SW480 (cell line): ENCODE results near the gene VPS39.

Experiments
- DNase-seq: peaks from one replicate; pipeline ENCODE4 v3.0.0-alpha.2; 2016; ENCODE audit warnings: low spot score

Gene VPS39

GRCh38 chr15:42144841-42145375 lies 63.2 kb downstream of the VPS39 start:
- DNase-seq: no peak

- no peak for DNase-seq
Measured at GRCh38 chr15:42143866-42144625, 64.1 kb downstream of the VPS39 start.

DNA sequence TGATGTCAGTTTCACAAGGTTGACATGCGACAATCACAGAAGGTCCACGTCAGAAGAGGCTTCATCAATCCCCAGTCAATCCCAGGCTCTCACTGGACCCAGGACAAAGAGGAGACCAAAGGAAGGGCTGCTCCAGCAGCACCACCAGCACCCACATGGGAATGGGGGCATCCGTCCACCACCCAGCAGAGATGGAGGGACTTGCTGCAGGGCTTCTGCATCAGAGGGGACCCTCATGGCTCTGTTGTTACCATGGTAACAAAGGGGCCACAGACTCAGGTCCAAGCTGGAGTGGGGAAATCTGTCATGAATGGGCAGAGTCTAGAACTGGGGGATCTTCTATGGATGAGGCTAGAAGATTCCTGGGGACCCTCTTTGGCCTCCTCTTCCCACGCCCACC lies 64.7 kb downstream of the VPS39 start:
- no peak for DNase-seq

- DNase-seq: no peak
Measured at GRCh38 chr15:42141795-42142667, 66.1 kb downstream of the VPS39 start.

DNA sequence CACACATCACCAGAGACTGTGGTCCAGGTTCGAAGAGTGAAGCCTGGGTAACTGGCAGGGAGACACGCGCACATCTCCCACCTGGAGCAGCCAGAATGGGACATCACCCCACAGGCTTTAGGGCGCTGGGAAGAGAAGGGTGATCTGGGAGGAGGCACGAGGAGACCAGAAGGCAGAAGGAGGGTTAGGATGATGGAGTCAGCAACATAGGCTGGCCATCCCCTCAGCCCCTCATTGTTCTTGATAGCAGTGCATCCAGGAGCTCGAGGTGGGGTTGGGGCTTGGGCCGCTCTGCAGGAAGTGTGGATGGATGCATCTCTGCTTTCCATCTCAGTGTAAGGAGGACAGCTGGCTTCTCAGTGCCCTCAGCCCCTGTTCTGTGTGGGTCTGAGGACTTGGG lies 66.9 kb downstream of the VPS39 start:
- no peak for DNase-seq

DNA sequence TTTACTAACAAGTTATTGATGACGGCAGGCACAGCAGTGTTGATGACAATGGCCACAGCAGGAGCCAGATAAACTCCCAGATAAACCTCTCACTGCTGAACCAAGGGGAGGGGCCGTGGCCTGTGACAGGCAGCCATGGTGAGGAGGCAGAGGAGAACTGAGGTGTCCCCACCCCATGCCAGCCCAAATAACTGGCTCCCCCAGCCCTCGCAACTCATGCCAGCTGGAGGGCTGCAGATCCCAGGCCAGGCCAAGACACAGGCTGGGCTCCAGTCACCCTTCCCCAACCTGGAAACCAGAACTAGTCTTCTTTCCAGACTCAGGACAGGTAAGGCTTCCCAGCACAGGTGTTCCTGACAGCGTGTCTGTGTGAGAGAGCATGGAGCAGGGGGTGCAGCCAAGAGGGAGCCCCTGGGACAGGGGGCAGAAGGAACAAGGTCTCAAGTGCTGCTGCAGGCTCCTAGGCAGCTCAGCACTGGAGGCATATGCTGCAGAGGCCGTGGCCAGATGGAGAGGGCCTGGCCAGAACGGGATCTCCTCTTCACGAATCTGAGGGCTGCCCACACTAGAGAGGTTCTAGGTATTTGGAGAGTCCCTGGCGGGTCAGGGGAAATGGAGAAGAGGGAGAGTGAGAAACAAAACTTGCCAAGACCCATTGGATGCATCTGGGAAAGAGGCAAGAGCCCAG lies 67.6 kb downstream of the VPS39 start:
- no peak for DNase-seq

DNA sequence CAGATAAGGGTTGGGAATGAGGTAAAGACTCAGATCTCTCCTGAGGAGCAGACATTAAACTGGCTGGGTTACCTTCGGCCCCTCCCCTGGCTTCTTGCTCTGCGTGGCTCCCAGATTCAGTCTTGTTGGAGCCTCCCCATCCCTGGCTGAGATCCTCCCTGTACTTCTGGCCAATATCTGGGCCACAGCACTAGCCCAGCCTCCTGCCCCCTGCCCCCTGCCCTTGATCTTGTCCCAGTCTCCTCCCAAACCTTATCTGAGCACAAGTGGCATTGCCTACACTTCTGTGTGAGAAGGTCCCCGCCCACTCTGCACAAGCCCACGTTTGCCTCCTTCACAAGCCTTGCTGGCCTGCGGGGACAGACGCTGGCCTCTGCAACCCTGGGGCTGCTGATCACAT lies 68.5 kb downstream of the VPS39 start:
- DNase-seq: no peak

DNA sequence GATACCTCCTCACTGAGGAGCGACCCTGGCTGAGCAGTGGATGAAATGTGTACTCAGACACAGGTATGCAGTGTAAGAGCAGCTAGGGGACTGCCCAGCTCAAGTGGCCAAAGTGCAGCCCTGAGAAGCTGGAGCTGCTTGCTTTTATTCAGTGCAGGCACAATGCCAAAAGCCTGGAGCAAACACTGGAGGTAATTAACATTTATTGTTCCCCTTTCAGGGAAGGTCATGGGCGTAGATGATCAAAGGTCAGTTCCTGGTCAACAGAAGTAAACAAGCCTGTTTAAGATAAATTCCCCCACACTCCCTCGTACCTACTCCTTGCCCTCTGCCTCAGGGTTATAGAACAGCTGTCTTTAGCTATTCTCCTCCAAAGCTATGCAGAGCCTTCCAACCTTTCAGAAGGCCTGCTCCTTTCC lies 69.1 kb downstream of the VPS39 start:
- DNase-seq: peak; percentile 33

- no peak for DNase-seq
Measured at GRCh38 chr15:42138411-42138810, 69.7 kb downstream of the VPS39 start.

DNA sequence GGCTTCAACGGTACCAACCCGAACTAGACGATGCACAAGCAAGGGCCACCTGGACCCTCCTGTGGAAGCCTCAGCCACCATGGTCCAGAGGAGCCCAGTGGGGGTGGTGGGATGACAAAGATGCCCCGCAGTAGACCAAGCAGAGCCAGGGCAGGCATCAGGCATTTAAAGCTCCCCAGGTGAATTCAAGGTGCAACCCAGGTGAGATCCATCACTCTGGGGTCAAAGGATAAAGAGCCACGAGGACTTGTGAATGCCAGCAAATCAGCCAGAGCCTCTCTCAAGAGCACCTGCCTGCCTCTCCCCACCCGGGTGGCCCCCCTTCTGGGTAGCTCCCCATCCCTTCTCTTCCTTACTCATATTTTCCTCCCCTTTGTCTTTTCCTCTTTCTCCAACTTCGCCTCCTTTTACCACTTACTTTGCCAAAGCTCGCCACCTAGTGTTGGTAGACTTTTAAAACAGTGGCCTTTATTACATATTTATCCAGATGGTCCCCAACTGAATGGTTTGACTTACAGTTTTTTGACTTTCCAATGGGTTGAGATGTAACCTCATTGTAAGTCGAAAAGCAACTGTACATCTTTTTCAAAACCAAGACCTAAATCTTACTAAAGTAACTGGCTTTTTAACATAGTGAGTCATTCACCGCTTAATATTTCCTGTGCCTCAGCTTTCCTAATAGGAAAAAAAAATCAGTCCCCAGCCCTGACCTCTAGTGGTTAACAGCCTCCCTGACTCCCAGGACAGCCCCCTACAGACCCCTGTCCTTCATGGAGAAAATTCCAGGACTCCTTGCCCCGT lies 70.4 kb downstream of the VPS39 start:
- peak; percentile 52 for DNase-seq

DNA sequence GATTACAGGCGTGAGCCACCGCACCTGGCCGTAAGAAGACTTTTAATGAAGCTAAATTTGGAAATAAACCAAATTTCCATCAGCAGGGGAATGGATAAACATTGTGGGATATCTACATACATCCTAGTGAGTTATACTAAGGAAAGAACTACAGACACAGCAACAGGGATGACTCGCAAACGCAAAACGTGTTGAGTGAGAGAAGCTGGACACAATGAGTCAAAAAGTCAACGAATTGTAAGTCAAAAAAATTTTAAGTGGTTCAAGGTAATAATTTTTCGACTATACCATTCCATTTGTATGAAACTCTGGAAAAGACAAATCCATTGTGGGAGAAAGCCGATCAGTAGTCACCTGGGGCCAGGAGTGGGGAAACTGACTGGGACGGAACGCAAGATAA lies 71.6 kb downstream of the VPS39 start:
- no peak for DNase-seq

DNA sequence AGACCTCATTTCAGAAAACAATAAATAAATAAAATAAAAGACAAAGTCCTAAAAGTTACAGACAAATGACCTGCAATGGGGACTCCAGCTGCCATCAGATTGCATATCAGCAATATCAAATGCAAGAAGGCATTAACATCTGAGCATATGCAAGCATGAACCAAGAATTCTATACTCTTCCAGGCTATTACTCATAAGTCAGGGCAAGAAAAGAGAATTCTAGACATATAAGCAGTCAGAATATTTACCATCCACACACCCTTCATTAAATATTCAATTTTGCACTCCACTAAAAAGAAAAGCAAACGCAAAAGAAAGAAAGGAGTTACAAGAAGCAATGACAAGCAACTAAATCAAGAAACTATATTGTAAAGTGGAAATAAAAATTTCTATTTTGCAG lies 72.8 kb downstream of the VPS39 start:
- no peak for DNase-seq

DNA sequence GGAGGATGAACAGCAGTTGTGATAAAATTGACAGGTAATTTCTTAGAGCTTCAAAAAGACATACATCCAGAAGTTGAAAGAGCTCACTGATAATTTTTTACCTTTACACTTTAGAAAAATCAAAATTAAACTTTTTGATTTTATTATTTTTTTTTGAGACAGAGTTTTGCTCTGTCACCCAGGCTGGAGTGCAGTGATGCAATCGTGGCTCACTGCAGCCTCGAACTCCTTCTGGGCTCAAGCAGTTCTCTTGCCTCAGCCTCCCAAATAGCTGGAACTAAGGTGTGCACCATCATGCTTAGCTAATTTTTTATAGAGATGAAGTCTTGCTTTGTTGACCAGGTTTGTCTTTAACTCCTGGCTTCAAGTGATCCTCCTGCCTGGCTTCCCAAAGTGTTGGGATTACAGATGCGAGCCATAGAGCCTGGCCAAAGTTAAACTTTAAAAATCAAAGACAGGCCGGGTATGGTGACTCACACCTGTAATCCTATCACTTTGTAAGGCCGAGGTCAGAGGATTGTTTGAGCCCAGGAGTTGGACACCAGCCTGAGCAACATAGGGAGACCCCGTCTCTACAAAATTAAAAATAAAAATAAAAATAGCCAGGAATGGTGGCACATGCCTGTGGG lies 73.4 kb downstream of the VPS39 start:
- peak; percentile 19 for DNase-seq

DNA sequence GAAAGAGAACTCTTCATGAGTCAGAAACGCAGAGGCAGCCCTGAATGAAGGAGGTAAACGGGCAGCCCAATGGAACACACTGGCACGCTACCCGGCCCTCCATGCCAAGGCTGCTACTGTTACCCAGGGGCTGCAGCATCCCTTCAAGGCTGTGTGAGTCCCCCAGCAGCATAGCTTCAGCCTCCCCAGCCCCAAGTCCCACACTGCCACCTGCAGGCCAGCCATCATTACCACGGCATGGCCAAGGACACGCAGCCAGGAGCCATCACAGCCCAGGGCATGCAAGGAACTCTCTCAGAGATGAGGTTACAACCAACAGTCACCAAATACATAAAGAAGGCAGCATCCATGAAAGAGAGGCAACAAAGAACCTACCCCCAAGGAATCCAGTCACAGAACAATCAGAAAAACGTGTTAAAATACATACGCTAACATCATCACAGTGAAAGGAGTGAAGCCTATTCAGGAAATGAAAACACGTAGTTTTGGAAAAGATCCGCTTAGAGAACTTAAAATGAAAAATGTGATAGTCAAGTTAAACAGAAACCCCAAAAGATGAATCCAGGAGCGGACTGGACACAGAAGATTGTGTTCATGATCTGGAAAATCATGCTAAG lies 74.1 kb downstream of the VPS39 start:
- DNase-seq: peak; percentile 69

DNA sequence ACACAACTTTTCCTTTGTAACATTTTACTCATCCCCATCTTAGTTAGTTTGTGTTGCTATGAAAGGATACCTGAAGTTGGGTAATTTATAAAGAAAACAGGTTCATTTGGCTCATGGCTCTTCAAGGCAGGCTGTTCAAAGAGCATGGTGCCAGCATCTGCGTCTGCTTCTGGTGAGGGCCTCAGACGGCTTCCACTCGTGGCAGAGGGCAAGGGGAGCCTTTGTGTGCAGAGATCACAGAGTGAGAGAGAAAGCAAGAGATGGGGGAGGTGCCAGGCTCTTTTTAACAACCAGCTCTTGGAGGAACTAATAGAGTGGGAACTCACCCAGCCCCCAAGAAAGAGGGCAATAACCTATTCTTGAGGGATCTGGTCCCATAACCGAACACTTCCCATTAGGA lies 74.7 kb downstream of the VPS39 start:
- DNase-seq: no peak

DNA sequence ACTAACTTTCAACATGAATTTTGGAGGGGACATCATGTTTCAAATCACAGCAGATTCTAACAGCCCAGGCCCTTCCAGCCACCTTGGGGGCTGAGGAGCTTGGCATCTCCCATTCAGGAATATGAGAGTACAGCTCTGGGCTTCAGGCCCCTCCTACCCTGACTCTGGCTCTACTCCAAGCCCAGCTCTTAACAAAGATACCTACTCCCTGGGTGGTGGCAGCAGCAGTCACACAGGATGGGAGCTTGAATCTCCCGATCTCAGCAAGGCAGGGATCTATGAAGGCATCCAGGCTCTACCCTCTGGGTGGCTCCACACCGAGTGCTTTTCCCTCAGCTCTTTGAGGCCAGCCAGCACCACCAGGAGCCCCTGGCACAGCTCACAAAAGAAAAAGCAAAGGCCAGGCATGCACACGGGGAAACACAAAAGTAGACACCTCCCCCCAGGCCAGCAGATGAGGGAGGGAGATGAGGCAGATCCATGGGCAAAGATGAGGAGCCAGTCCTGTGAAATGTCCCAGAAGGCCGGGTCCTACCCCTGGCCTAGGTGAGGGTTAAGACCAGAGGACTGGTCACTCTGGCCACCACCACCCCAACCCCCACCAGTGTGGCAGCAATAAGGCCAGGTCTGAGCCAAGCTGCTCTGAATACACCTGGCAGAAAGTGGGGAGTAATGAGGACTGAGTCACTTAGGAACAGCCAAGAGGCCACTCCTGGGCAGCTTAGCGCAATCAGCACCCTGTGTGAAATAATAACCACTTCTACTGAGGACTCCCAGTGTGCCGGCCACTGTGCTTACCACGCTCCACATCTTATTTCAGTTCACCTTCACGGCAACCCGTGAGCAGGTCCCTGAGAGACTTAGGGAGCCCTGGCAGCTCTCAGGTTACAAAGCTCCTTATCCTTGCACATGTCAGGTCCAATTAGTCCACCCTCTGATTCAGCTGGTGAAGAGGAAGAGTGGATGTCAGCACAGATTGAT lies 76.0 kb downstream of the VPS39 start:
- peak; percentile 26 for DNase-seq

GRCh38 chr15:42131006-42131405 lies 77.1 kb downstream of the VPS39 start:
- no peak for DNase-seq

DNA sequence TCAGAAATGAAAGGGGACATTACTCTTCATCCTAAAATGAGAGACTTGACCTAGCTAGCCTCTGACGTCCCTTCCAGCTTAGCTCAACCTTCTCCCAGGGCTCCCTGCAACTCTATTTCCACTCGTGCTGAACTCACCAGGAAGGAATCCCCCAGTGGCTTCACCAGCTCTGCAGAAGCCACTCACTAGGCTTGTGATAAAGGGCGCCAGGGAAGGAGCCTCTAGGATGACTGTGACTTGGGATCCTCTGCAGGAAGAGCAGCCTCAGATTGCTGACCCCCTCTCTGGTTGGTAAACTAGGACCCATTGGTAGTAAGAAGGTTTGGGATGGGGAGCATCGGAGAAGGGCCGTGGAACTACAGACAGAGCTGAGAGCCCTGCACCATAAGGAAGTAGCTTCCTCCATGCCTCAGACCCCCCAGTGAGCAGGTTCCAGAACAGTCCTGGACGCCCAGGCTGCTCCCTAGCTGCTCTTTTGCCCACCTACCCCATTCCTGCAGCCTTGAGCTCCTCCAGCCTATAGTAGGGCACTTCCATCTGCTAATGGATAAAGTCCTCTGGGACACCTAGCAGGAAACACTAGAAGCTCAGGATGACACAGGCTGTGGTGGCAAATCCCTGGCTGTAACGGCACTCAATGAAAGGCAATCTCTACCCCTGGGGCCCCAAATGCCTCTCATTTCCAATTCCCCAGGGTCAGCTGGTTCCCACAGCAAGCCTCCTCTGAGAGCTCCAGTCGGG lies 77.7 kb downstream of the VPS39 start:
- no peak for DNase-seq

DNA sequence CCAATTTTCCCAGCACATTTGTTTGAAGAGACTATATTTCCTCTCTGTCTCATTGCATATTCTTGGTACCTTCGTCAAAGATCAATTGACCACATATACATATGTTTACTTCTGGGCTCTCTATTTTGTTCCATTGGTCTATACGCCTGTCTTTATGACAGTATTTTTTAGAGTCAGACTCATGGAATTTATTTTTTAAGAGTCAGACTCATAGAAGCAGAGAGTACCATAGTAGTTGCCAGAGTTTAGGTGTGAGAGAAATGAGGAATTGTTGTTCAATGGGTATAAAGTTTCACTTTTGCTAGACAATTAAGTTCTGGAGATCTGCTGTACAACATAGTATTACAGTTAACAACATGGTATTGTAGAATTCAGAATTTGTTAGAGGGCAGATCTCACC lies 78.7 kb downstream of the VPS39 start:
- DNase-seq: no peak
